IMR-90 (cell line): ENCODE results near the gene ATP10B. TPM values are rescaled to one million over a fixed set of nuclear protein-coding genes. Genes with fewer than 3 reads are reported as not detected.

ENCODE experiments used
- ATAC-seq: fragments of 200-7000 bp; cut with Tn5 transposase; 2 replicates; pipeline ENCODE4 v1.9.1; 2020; ENCODE audit warnings: low read depth, mild to moderate bottlenecking, moderate library complexity
- BruUV-seq: library from RNA; stranded (reverse); fragments of 400-500 nt; replicated peaks from 2 replicates; lab custom pipeline; 2021; lab: Mats Ljungman, UMichigan
- CTCF ChIA-PET: fragments of 300-600 bp; formaldehyde crosslinking; extraction: SDS; loops from one replicate; lab custom pipeline; 2021; ENCODE audit warnings: antibody characterized with exemption; lab: Yijun Ruan, JAX
- POLR2A ChIA-PET: fragments of 300-600 bp; sonication (Branson Sonifier 250); formaldehyde crosslinking; loops from one replicate; lab custom pipeline; 2022; ENCODE audit warnings: antibody characterized with exemption; ENCODE audit not compliant: unreplicated experiment; lab: Charles Lee
- DNase-seq: peaks from one replicate; pipeline ENCODE4 v3.0.0; 2013
- H2AFZ ChIP-seq: replicated peaks from 2 replicates; pipeline ENCODE3; 2013; ENCODE audit warnings: low read length, mild to moderate bottlenecking; ENCODE audit not compliant: poor library complexity
- H2AK5ac ChIP-seq: 2 replicates; pipeline ENCODE4 v1.6.1; 2013; ENCODE audit warnings: low read depth, low read length, inconsistent platforms
- H2AK9ac ChIP-seq: replicated peaks from 2 replicates; pipeline ENCODE3; 2013; ENCODE audit warnings: mild to moderate bottlenecking, low read depth, low read length, moderate library complexity; ENCODE audit not compliant: poor library complexity
- H2BK120ac ChIP-seq: 2 replicates; pipeline ENCODE4 v1.6.1; 2013; ENCODE audit warnings: low read depth, low read length, inconsistent platforms
- H2BK15ac ChIP-seq: 3 replicates; pipeline ENCODE4 v1.6.1; 2013; ENCODE audit warnings: low read depth, low read length, inconsistent platforms
- H2BK20ac ChIP-seq: 2 replicates; pipeline ENCODE4 v1.6.1; 2013; ENCODE audit warnings: low read depth, mild to moderate bottlenecking, inconsistent platforms, low read length, moderate library complexity
- H2BK5ac ChIP-seq: 2 replicates; pipeline ENCODE4 v1.6.1; 2013; ENCODE audit warnings: mild to moderate bottlenecking, low read depth, low read length, inconsistent platforms; ENCODE audit not compliant: poor library complexity, severe bottlenecking
- H3K14ac ChIP-seq: replicated peaks from 2 replicates; pipeline ENCODE4 v1.6.1; 2013; ENCODE audit warnings: low read depth, low read length, inconsistent platforms
- H3K18ac ChIP-seq: 2 replicates; pipeline ENCODE4 v1.6.1; 2013; ENCODE audit warnings: low read depth, low read length, control low read depth
- H3K23ac ChIP-seq: 2 replicates; pipeline ENCODE4 v1.6.1; 2013; ENCODE audit warnings: low read depth, low read length, inconsistent platforms
- H3K27ac ChIP-seq: 2 replicates; pipeline ENCODE4 v1.5.1; 2013; ENCODE audit warnings: mild to moderate bottlenecking, control low read depth, low read length; ENCODE audit not compliant: insufficient read depth
- H3K27me3 ChIP-seq: 2 replicates; pipeline ENCODE4 v1.6.1; 2013; ENCODE audit warnings: low read length; ENCODE audit not compliant: control insufficient read depth, insufficient read depth
- H3K36me3 ChIP-seq: 2 replicates; pipeline ENCODE4 v1.6.1; 2013; ENCODE audit warnings: low read length, mixed read lengths; ENCODE audit not compliant: control insufficient read depth, insufficient read depth
- H3K4ac ChIP-seq: 2 replicates; pipeline ENCODE4 v1.6.1; 2013; ENCODE audit warnings: low read depth, low read length, inconsistent platforms
- H3K4me1 ChIP-seq: 2 replicates; pipeline ENCODE4 v1.6.1; 2013; ENCODE audit warnings: low read length, mixed read lengths; ENCODE audit not compliant: control insufficient read depth, insufficient read depth
- H3K4me2 ChIP-seq: 2 replicates; pipeline ENCODE4 v1.6.1; 2013; ENCODE audit warnings: low read depth, mild to moderate bottlenecking, control low read depth, low read length, moderate library complexity
- H3K4me3 ChIP-seq: 2 replicates; pipeline ENCODE4 v1.5.1; 2013; ENCODE audit warnings: low read depth, mild to moderate bottlenecking, control low read depth, low read length, moderate library complexity; ENCODE audit not compliant: insufficient read depth
- H3K56ac ChIP-seq: 2 replicates; pipeline ENCODE4 v1.6.1; 2013; ENCODE audit warnings: low read length, inconsistent platforms; ENCODE audit not compliant: insufficient read depth; ENCODE audit errors: extremely low read depth
- H3K79me1 ChIP-seq, 2 experiments: 2 replicates each; pipeline ENCODE4 v1.6.1; 2013; ENCODE audit warnings: low read length in 2 of 2, inconsistent platforms in 1 of 2, low read depth in 1 of 2
- H3K9ac ChIP-seq: 2 replicates; pipeline ENCODE4 v1.6.1; 2013; ENCODE audit warnings: low read depth, low read length, control low read depth
- H3K9me1 ChIP-seq: 2 replicates; pipeline ENCODE4 v1.6.1; 2013; ENCODE audit warnings: low read length, inconsistent platforms; ENCODE audit not compliant: insufficient read depth
- H3K9me3 ChIP-seq: 2 replicates; pipeline ENCODE4 v1.6.1; 2013; ENCODE audit warnings: low read length; ENCODE audit not compliant: control insufficient read depth, insufficient read depth
- H4K20me1 ChIP-seq: 2 replicates; pipeline ENCODE4 v1.6.1; 2013; ENCODE audit warnings: low read length, inconsistent platforms; ENCODE audit not compliant: insufficient read depth
- H4K5ac ChIP-seq: 2 replicates; pipeline ENCODE4 v1.6.1; 2013; ENCODE audit warnings: mild to moderate bottlenecking, low read depth, low read length, control low read depth
- H4K8ac ChIP-seq, 2 experiments: 2 replicates each; pipeline ENCODE4 v1.6.1; 2013; ENCODE audit warnings: low read depth in 2 of 2, low read length in 2 of 2, control low read depth in 1 of 2, inconsistent platforms in 1 of 2
- H4K91ac ChIP-seq: 2 replicates; pipeline ENCODE4 v1.6.1; 2013; ENCODE audit warnings: low read depth, low read length, inconsistent platforms; ENCODE audit not compliant: insufficient read depth
- BHLHE40 ChIP-seq: fragments of 150-350 bp; IDR thresholded peaks from 2 replicates; pipeline ENCODE4 v1.6.1; 2016; ENCODE audit warnings: mild to moderate bottlenecking, low read depth, low read length
- CEBPB ChIP-seq: IDR thresholded peaks from 2 replicates; pipeline ENCODE4 v1.6.1; 2012; ENCODE audit warnings: low read depth, low read length, improper control_type of control experiment
- CHD1 ChIP-seq: IDR thresholded peaks from 2 replicates; pipeline ENCODE4 v1.6.1; 2012; ENCODE audit warnings: low read depth, low read length, improper control_type of control experiment
- CTCF ChIP-seq: conservative IDR thresholded peaks from 2 replicates; pipeline ENCODE4 v1.5.1; 2012; ENCODE audit warnings: mild to moderate bottlenecking, low read depth, low read length, improper control_type of control experiment
- ELK1 ChIP-seq: fragments of 150-350 bp; IDR thresholded peaks from 2 replicates; pipeline ENCODE4 v1.6.1; 2016; ENCODE audit warnings: low read depth, mild to moderate bottlenecking, low read length, moderate library complexity, borderline replicate concordance
- FOS ChIP-seq: fragments of 150-350 bp; IDR thresholded peaks from 2 replicates; pipeline ENCODE4 v1.6.1; 2016; ENCODE audit warnings: low read depth, low read length
- MAFK ChIP-seq: IDR thresholded peaks from 2 replicates; pipeline ENCODE4 v1.6.1; 2012; ENCODE audit warnings: low read depth, low read length, improper control_type of control experiment
- MAZ ChIP-seq: IDR thresholded peaks from 2 replicates; pipeline ENCODE4 v1.6.1; 2012; ENCODE audit warnings: low read depth, mild to moderate bottlenecking, low read length, improper control_type of control experiment, moderate library complexity, borderline replicate concordance
- MXI1 ChIP-seq: IDR thresholded peaks from 2 replicates; pipeline ENCODE4 v1.6.1; 2012; ENCODE audit warnings: low read depth, mild to moderate bottlenecking, low read length, moderate library complexity, borderline replicate concordance
- NFE2L2 ChIP-seq: fragments of 150-350 bp; IDR thresholded peaks from 2 replicates; pipeline ENCODE4 v1.6.1; 2016; ENCODE audit warnings: low read depth, mild to moderate bottlenecking, low read length
- POLR2A ChIP-seq: IDR thresholded peaks from 2 replicates; pipeline ENCODE4 v1.6.1; 2012; ENCODE audit warnings: mild to moderate bottlenecking, low read depth, low read length
- RAD21 ChIP-seq: IDR thresholded peaks from 2 replicates; pipeline ENCODE4 v1.6.1; 2012; ENCODE audit warnings: low read length, improper control_type of control experiment
- RCOR1 ChIP-seq: IDR thresholded peaks from 2 replicates; pipeline ENCODE4 v1.6.1; 2012; ENCODE audit warnings: mild to moderate bottlenecking, low read length, improper control_type of control experiment; ENCODE audit not compliant: insufficient replicate concordance
- RFX5 ChIP-seq: IDR thresholded peaks from 2 replicates; pipeline ENCODE4 v1.8.0; 2012; ENCODE audit warnings: low read depth, mild to moderate bottlenecking, low read length, moderate library complexity
- SMC3 ChIP-seq: fragments of 150-350 bp; IDR thresholded peaks from 2 replicates; pipeline ENCODE4 v1.6.1; 2016; ENCODE audit warnings: low read depth, mild to moderate bottlenecking, antibody characterized with exemption, low read length, moderate library complexity
- USF2 ChIP-seq: fragments of 150-350 bp; IDR thresholded peaks from 2 replicates; pipeline ENCODE4 v1.6.1; 2017; ENCODE audit warnings: mild to moderate bottlenecking, antibody characterized with exemption, low read length, low read depth
- WGBS, 2 experiments: methylation state at CpG; one replicate each; pipeline versions ENCODE4 v1.1.5 to v1.1.7; 2013; ENCODE audit warnings: missing lambda C conversion rate in 2 of 2; ENCODE audit not compliant: insufficient read length in 1 of 2; ENCODE audit errors: extremely low coverage in 2 of 2; 5-methylcytosine and 5-hydroxymethylcytosine counted together
- dilution Hi-C: fragments of 300-500 bp; cut with HindIII; formaldehyde crosslinking; loops from one replicate; pipeline ENCODE4 v1.14.3; 2018; ENCODE audit warnings: low sequenced_read_pairs; ENCODE audit not compliant: unreplicated experiment
- in situ Hi-C: fragments of 300-500 bp; cut with MboI; formaldehyde crosslinking; loops from 3 replicates; pipeline ENCODE4 v1.14.3; 2019; ENCODE audit warnings: low sequenced_read_pairs, inconsistent platforms, mixed read lengths
- intact Hi-C: fragments of 100-400 bp; cut with micrococcal nuclease; formaldehyde crosslinking; loops from 2 replicates; pipeline ENCODE4 v1.10.0; 2022
- polyA plus RNA-seq, 3 experiments: library from polyadenylated mRNA; depleted of rRNA; stranded (reverse); fragments of >200 nt; gene quantifications; 2 replicates each; pipeline ENCODE4 v1.2.3, GENCODE V29; 2012; ENCODE audit warnings: low replicate concordance in 1 of 3
- total RNA-seq: library from RNA; depleted of rRNA; stranded (reverse); fragments of >200 nt; gene quantifications from 2 replicates; pipeline ENCODE4 v1.2.3, GENCODE V29; 2012

The ATP10B gene
- total and polyA plus RNA-seq, 2 of the 4 experiments (the other 2 are of a cell fraction), result not detected

GRCh38 chr5:160660132-160660531 is 191.9 kb downstream of the ATP10B start:
- no peaks in the 10 kb centered on the region for H3K36me3 ChIP-seq
- no peak overlapping the region for H3K56ac ChIP-seq
- no peak for TF ChIP-seq USF2
- no peak for TF ChIP-seq ELK1
- TF ChIP-seq NFE2L2, result no peak
- no peak for TF ChIP-seq BHLHE40
- no peak for TF ChIP-seq MAFK
- no peak for TF ChIP-seq SMC3
- no peak for TF ChIP-seq CEBPB
- TF ChIP-seq RAD21, result no peak
- TF ChIP-seq POLR2A, result no peak
- no peak for TF ChIP-seq CHD1
- no peak for TF ChIP-seq CTCF
- no peak for TF ChIP-seq RCOR1
- no peak for TF ChIP-seq FOS
- TF ChIP-seq MAZ, result no peak
- no peak for TF ChIP-seq RFX5
- TF ChIP-seq MXI1, result no peak
- no peak overlapping the region for H2BK5ac ChIP-seq
- no peak overlapping the region for H4K8ac ChIP-seq
- in situ Hi-C loops (no loop called here), dilution Hi-C loops (no loop called here), intact Hi-C loops (no loop called here)
- no peaks in the 10 kb centered on the region for H3K4me1 ChIP-seq
- no peak overlapping the region for H2AFZ ChIP-seq
- no peak overlapping the region for H3K4me2 ChIP-seq
- H3K79me1 ChIP-seq, result no peaks in the 10 kb centered on the region
- ATAC-seq (no peak), DNase-seq (no peak)
- H2BK15ac ChIP-seq, result no peak overlapping the region
- no TSS peak for BruUV-seq
- H3K27me3 ChIP-seq, result no peaks in the 10 kb centered on the region
- no peaks in the 10 kb centered on the region for H4K20me1 ChIP-seq
- no peak overlapping the region for H3K14ac ChIP-seq
- POLR2A ChIA-PET, result no interaction called here
- no peaks in the 10 kb centered on the region for H3K9me1 ChIP-seq
- H3K23ac ChIP-seq, result no peak overlapping the region
- no peak overlapping the region for H2BK20ac ChIP-seq
- H4K5ac ChIP-seq, result no peak overlapping the region
- H3K27ac ChIP-seq, result no peak overlapping the region
- peaks cover 6% of the 10 kb centered on the region for H3K9me3 ChIP-seq
- H3K9ac ChIP-seq, result no peak overlapping the region
- no peak overlapping the region for H2AK9ac ChIP-seq
- H2BK120ac ChIP-seq, result no peak overlapping the region
- no peak overlapping the region for H2AK5ac ChIP-seq
- no CpG with 5 or more reads among the region's 1 CpG for WGBS, 2 experiments
- CTCF ChIA-PET, result no interaction called here
- no peak overlapping the region for H3K4me3 ChIP-seq
- H3K18ac ChIP-seq, result no peak overlapping the region
- H4K91ac ChIP-seq, result no peak overlapping the region
- no peak overlapping the region for H3K4ac ChIP-seq
